Measurements from ENCODE around the gene ANKRD13D. TPM values are rescaled to one million over a fixed set of nuclear protein-coding genes. Genes with fewer than 3 reads are reported as not detected.

Gene ANKRD13D
- total and polyA plus RNA-seq, 2 donors from 2014 or later: 21.9 to 68.3 TPM

- no peaks in the 10 kb centered on the region for H3K4me1 ChIP-seq (ENCODE audit: control insufficient read depth in 2 of 3, insufficient read depth in 2 of 3, low read depth in 1 of 3, low read length in 3 of 3)
- H3K36me3 ChIP-seq (ENCODE audit: control insufficient read depth in 2 of 3, insufficient read depth in 3 of 3, low read length in 3 of 3): peaks cover 0 to 3% (median 0%) of the 10 kb centered on the region in 3 donors
- DNase-seq: peak in 2 of 5 donors; percentile 15 to 41
- intact Hi-C loops (cut with DNase I): no loop called here
- no peak overlapping the region for H3K4me3 ChIP-seq (ENCODE audit: low read length in 3 of 3)
- TF ChIP-seq CTCF (IDR thresholded peaks at IDR 0.05; ENCODE audit: borderline replicate concordance, extremely low read depth, insufficient read depth): no peak
- H3K9ac ChIP-seq (ENCODE audit: low read length in 3 of 3): no peak overlapping the region
- H3K9me3 ChIP-seq (ENCODE audit: control insufficient read depth in 2 of 3, insufficient read depth in 1 of 3, low read length in 3 of 3): no peaks in the 10 kb centered on the region
- H3K27me3 ChIP-seq (ENCODE audit: control insufficient read depth, insufficient read depth, low read length): no peaks in the 10 kb centered on the region
- FAIRE-seq: no peak
- H3K27ac ChIP-seq (ENCODE audit: low read depth in 2 of 2, low read length in 2 of 2): no peak overlapping the region
These were observed 43.1 kb downstream of the ANKRD13D start for GRCh38 chr11:67332081-67332691.

- no peak for DNase-seq
- no peak overlapping the region for H3K4me3 ChIP-seq (ENCODE audit: low read length in 3 of 3)
- H3K27ac ChIP-seq (ENCODE audit: low read depth in 2 of 2, low read length in 2 of 2): no peak overlapping the region
- H3K9ac ChIP-seq (ENCODE audit: low read length in 3 of 3): no peak overlapping the region
- intact Hi-C loops (cut with DNase I): no loop called here
- H3K9me3 ChIP-seq (ENCODE audit: control insufficient read depth in 2 of 3, insufficient read depth in 1 of 3, low read length in 3 of 3): no peaks in the 10 kb centered on the region
- H3K36me3 ChIP-seq (ENCODE audit: control insufficient read depth in 2 of 3, insufficient read depth in 3 of 3, low read length in 3 of 3): no peaks in the 10 kb centered on the region
- H3K27me3 ChIP-seq (ENCODE audit: control insufficient read depth, insufficient read depth, low read length): no peaks in the 10 kb centered on the region
- no peaks in the 10 kb centered on the region for H3K4me1 ChIP-seq (ENCODE audit: control insufficient read depth in 2 of 3, insufficient read depth in 2 of 3, low read depth in 1 of 3, low read length in 3 of 3)
- no peak for FAIRE-seq
- TF ChIP-seq CTCF (IDR thresholded peaks at IDR 0.05; ENCODE audit: borderline replicate concordance, extremely low read depth, insufficient read depth): no peak
These were observed 48.2 kb downstream of the ANKRD13D start for GRCh38 chr11:67337257-67337656.

GRCh38 chr11:67344264-67344663 is 55.2 kb downstream of the ANKRD13D start:
- Histone ChIP-seq H3K4me3 (ENCODE audit: low read length in 3 of 3) (no peak overlapping the region), H3K9me3 (ENCODE audit: control insufficient read depth in 2 of 3, insufficient read depth in 1 of 3, low read length in 3 of 3) (no peaks in the 10 kb centered on the region), H3K27me3 (ENCODE audit: control insufficient read depth, insufficient read depth, low read length) (no peaks in the 10 kb centered on the region), H3K9ac (ENCODE audit: low read length in 3 of 3) (no peak overlapping the region), H3K4me1 (ENCODE audit: control insufficient read depth in 2 of 3, insufficient read depth in 2 of 3, low read depth in 1 of 3, low read length in 3 of 3) (peaks cover 0 to 3% (median 0%) of the 10 kb centered on the region in 3 donors), H3K36me3 (ENCODE audit: control insufficient read depth in 2 of 3, insufficient read depth in 3 of 3, low read length in 3 of 3) (no peaks in the 10 kb centered on the region), H3K27ac (ENCODE audit: low read depth in 2 of 2, low read length in 2 of 2) (no peak overlapping the region)
- FAIRE-seq (no peak), DNase-seq (no peak)
- TF ChIP-seq CTCF (IDR thresholded peaks at IDR 0.05; ENCODE audit: borderline replicate concordance, extremely low read depth, insufficient read depth): no peak
- intact Hi-C loops (cut with DNase I): no loop called here

Data from kidney (tissue), 14 donors.